NCI-H345 treated with DMSO at 0.1 percent for 48 hours (cell line): ENCODE data around the gene TREH.

Experiments used
- DNase-seq: peaks from one replicate; lab custom pipeline; 2025; ENCODE audit not compliant: unreplicated experiment; lab: John Stamatoyannopoulos, UW

The TREH gene

GRCh38 chr11:118650366-118650765, 29.1 kb downstream of the TREH start:
- no peak for DNase-seq

- no peak for DNase-seq
Measured at GRCh38 chr11:118649941-118650340, 29.5 kb downstream of the TREH start.

GRCh38 chr11:118648291-118648690, 31.2 kb downstream of the TREH start:
- DNase-seq, result no peak

- no peak for DNase-seq
Measured at GRCh38 chr11:118646393-118646792, 33.1 kb downstream of the TREH start.

- DNase-seq, result no peak
Measured at GRCh38 chr11:118645066-118645715, 34.3 kb downstream of the TREH start.

- DNase-seq, result no peak
Measured at GRCh38 chr11:118644496-118644895, 35.0 kb downstream of the TREH start.

GRCh38 chr11:118643995-118644345, 35.5 kb downstream of the TREH start:
- no peak for DNase-seq

DNA sequence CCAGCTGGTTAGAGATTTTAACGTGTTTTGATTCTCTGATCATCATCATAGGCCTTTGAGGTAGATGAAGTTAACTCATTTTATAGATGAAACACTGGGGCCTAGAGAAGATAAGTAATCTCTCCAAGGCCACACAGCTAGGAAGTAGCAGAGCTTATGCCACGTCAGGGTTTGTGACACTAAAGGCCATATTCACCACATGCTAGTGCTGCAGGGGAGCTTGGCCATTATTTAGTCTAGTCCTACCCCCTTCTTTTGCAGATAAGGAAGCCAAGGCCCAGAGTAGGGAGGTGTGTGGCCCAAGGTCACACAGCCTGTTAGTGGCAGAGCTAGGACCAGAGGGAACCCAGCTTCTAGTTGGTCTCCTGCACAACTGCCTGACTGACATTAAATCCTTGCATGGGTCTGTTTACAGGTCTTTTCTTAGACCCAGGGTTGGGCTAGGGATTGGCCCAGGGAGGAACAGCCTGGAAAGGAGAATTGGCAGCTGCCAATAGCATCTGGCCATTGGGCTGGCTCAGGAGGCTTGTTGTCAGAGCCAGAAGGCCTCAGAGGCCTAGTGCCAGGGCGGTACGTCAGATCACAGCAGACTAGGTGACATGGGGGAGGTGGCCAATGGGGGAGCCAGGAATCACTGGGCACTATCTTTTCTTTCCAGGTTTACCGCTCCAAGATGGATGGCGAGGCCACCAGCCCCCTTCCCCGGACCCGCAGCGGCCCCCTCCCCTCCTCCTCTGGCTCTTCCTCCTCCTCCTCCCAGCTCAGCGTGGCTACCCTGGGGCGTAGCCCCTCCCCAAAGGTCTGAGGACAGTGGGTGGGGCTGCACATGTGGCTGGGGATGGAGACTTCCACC, 36.1 kb downstream of the TREH start:
- no peak for DNase-seq

- peak; percentile 83 for DNase-seq
Measured at GRCh38 chr11:118641397-118642019, 37.9 kb downstream of the TREH start.

DNA sequence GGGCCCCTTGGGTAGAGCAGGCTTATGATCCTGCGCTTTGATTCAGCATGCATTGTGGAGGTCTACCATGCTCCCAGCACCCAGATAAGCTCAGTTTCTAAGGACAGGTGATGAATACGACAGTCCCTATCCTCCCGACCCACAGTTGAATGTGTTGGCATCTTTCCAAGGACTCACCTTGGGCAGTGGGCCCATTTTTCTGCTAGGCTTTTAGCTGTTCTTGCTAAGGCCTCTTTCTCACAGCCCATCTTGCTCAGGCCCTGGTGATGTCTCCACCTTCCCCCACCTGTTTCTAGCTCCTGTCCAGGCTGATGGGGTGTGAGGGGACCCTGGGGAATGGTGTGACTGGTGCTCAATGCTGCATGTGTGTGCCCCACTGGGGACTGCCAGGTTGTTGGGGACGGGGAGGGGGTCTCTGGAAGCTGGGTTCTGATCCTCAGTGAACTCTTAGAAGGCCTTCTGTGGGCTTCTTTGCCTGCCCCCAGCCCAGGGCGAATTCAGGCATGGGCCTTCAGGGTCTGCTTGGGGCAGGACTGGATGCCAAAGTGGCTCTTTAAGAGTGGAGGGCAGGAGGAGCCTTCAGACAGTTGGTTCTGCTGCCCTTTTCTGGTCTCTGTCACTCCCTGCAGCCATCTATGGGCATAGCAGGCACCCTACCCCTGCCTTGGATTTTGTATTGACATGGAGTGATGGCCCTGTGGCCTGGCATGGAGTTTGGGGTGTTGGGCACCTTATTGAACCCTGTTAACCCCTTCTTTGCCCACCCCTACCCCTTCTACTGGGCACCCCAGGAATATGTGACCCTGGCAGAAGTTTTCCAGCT, 38.9 kb downstream of the TREH start:
- peak; percentile 22 for DNase-seq

DNA sequence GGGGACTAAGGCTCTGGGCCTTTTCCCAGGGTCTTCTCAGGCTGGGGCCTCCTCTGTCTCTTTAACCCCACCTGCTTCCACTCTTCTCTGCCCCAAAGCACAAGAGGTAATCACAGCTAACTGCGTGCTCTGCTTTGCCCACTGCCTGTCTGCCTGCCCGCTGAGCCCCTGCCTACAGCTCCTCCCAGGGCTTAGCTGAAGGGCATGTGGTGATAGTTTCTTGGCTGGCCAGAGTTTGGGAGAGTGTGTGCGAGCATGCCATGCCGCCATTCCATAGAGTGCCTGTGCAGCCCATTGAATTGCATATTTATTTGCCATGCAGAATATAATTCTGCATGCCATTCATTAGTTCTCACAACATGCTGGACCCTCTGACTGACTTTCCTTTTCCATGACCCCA, 39.6 kb downstream of the TREH start:
- no peak for DNase-seq

DNA sequence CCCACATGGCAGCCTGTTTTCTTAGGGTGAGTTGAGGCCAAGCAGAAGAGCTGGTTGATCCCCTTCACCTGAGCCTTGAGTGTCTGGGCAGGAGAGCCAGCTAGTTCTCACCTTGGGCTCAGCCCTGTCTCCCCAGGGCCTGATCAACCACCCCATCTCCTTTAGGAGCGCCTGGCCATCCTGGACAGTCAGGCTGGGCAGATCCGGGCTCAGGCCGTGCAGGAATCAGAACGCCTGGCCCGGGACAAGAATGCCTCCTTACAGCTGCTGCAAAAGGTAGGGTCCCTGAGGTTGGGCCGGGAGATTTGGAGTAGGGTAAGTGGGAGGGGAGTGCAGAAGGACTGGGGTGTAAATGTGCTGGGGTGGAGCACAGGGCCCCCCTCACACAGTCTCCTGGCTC, 40.7 kb downstream of the TREH start:
- no peak for DNase-seq

DNA sequence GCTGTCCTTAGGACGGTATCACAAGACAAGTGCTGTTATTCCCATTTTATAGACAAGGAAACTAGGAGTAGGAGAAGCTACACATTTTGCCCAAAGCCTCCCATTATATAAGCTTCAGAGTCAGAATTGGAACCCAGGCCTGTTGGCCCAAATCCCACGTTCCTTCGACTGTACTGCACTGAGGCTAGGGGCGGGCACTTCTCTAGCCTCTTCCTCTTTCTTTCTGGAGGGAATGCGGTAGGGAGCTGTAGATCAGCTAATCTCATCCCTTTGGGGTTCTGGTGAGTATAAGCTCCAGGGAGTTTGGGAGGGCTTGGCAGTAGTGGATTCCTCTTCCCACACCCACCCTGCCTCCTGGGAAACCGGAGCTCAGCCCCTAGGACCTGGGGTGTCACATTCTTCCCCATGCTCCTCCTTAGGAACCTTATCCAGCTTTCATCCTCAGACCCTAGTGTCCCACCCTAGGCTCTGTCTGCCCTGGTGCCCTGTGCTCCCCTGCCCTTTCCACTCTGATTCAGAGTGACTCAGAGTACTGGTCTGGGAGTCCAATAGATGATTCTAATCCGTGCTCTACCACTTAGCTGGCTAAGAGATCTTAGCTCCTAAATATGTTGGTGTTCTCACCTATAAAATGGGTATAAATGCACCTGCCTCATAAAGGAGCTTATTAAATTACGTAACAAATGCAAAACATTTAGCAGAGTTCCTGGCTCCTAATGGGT, 42.7 kb downstream of the TREH start:
- DNase-seq, result no peak

DNA sequence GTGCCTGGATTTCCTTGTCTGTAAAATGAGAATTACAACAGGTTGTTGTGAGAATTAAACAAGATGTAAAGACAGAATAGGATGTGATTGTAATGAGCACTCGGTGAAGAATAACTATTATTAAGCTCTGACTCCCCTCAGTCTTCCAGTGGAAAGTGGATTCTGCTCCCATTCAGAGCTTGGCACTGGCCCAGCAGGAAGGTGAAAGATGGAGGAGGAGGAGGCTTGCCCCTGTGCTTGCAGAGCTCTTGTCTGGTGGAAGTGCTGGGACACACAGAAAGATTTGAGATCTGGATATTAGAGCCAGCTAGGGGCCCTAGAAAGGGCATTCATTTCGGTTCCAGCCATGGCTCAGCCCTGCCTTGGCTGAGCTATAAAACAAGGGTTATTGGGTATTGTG, 43.8 kb downstream of the TREH start:
- DNase-seq, result no peak

GRCh38 chr11:118635237-118635591, 44.2 kb downstream of the TREH start:
- no peak for DNase-seq

- DNase-seq, result no peak
Measured at GRCh38 chr11:118634431-118635236, 44.8 kb downstream of the TREH start.

GRCh38 chr11:118633979-118634378, 45.5 kb downstream of the TREH start:
- DNase-seq, result no peak

DNA sequence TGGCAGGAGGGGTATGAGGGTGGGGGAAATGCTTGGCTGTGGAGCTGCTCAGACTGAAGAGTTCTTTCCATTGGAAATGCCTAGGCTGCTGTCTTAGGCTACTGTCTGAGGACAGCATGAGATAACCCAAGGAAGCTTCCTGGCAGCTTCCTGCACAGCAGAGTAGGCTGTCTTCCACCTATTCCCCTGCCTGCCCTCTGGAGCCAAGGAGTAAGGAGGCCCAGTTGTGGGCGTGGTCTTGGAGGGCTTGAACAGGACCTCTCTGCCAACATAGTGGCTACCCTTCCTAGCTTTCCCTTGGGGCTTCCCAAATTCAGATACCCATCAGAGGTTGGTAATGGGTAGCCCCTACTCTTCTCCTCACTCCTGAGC, 46.1 kb downstream of the TREH start:
- DNase-seq, result no peak

- DNase-seq, result no peak
Measured at GRCh38 chr11:118632577-118633318, 46.7 kb downstream of the TREH start.
